Measurements from ENCODE around the gene RNF44. TPM values are rescaled to one million over a fixed set of nuclear protein-coding genes. Genes with fewer than 3 reads are reported as not detected.

Gene RNF44
- total and polyA plus RNA-seq, 2 donors (not counting 1 experiment from before 2014, with no cell fraction given) = 1.4 to 2.6 TPM

GRCh38 chr5:176573564-176574296, 36.5 kb upstream of the RNF44 start:
- DNase-seq (ENCODE audit: low read depth in 2 of 2) = peak; percentile 26 to 46
- H3K4me1 ChIP-seq (ENCODE audit: control insufficient read depth, extremely low read depth, insufficient read depth, low read length) = no peaks in the 10 kb centered on the region
- H3K4me3 ChIP-seq (replicated peaks in 1 of 4; ENCODE audit: control extremely low read depth in 1 of 4, insufficient read depth in 1 of 4, low read depth in 3 of 4, low read length in 4 of 4) = no peak overlapping the region
- no peak overlapping the region for H3K4me2 ChIP-seq (ENCODE audit: extremely low read depth, insufficient read depth, low read length)
- no peaks in the 10 kb centered on the region for H3K79me2 ChIP-seq (ENCODE audit: control insufficient read depth, insufficient read depth, low read length)
- peak; percentile 86 to 92 for TF ChIP-seq CTCF (conservative IDR thresholded peaks at IDR 0.05 in 1 of 2, IDR thresholded peaks at IDR 0.05 in 1 of 2; ENCODE audit: low read depth in 1 of 2, low read length in 2 of 2)
- no peak for TF ChIP-seq EZH2 (IDR thresholded peaks at IDR 0.05; ENCODE audit: low read length, missing control alignments)
- no peaks in the 10 kb centered on the region for H4K20me1 ChIP-seq (ENCODE audit: control insufficient read depth, extremely low read depth, insufficient read depth, low read length)
- H3K36me3 ChIP-seq (ENCODE audit: control insufficient read depth, insufficient read depth, low read length) = no peaks in the 10 kb centered on the region
- no peak overlapping the region for H3K9ac ChIP-seq (ENCODE audit: insufficient read depth, low read length)
- no peaks in the 10 kb centered on the region for H3K9me3 ChIP-seq (ENCODE audit: control insufficient read depth, insufficient read depth, low read depth, low read length)
- H3K27me3 ChIP-seq (ENCODE audit: control insufficient read depth, insufficient read depth, low read length) = peaks cover 2% of the 10 kb centered on the region
- no peak overlapping the region for H2AFZ ChIP-seq (ENCODE audit: low read length)
- no peak overlapping the region for H3K27ac ChIP-seq (ENCODE audit: insufficient read depth, low read length)

- Histone ChIP-seq H4K20me1 (ENCODE audit: control insufficient read depth, extremely low read depth, insufficient read depth, low read length) (no peaks in the 10 kb centered on the region), H3K9me3 (ENCODE audit: control insufficient read depth, insufficient read depth, low read depth, low read length) (no peaks in the 10 kb centered on the region), H3K36me3 (ENCODE audit: control insufficient read depth, insufficient read depth, low read length) (no peaks in the 10 kb centered on the region), H3K4me1 (ENCODE audit: control insufficient read depth, extremely low read depth, insufficient read depth, low read length) (no peaks in the 10 kb centered on the region), H2AFZ (ENCODE audit: low read length) (no peak overlapping the region), H3K4me2 (ENCODE audit: extremely low read depth, insufficient read depth, low read length) (no peak overlapping the region), H3K27ac (ENCODE audit: insufficient read depth, low read length) (no peak overlapping the region), H3K9ac (ENCODE audit: insufficient read depth, low read length) (no peak overlapping the region), H3K4me3 (replicated peaks in 1 of 4; ENCODE audit: control extremely low read depth in 1 of 4, insufficient read depth in 1 of 4, low read depth in 3 of 4, low read length in 4 of 4) (no peak overlapping the region), H3K27me3 (ENCODE audit: control insufficient read depth, insufficient read depth, low read length) (peaks cover 3% of the 10 kb centered on the region), H3K79me2 (ENCODE audit: control insufficient read depth, insufficient read depth, low read length) (no peaks in the 10 kb centered on the region)
- peak; percentile 11 to 54 for DNase-seq (ENCODE audit: low read depth in 2 of 2)
- TF ChIP-seq CTCF (conservative IDR thresholded peaks at IDR 0.05 in 1 of 2, IDR thresholded peaks at IDR 0.05 in 1 of 2; ENCODE audit: low read depth in 1 of 2, low read length in 2 of 2) (peak; percentile 24 to 31), EZH2 (IDR thresholded peaks at IDR 0.05; ENCODE audit: low read length, missing control alignments) (no peak)
Measured at GRCh38 chr5:176570044-176570443, 32.8 kb upstream of the RNF44 start.

GRCh38 chr5:176568657-176569056, 31.5 kb upstream of the RNF44 start:
- Histone ChIP-seq H3K9me3 (ENCODE audit: control insufficient read depth, insufficient read depth, low read depth, low read length) (no peaks in the 10 kb centered on the region), H2AFZ (ENCODE audit: low read length) (no peak overlapping the region)

More at GRCh38 chr5:176568657-176569056, 31.5 kb upstream of the RNF44 start:
- Histone ChIP-seq H3K4me1 (ENCODE audit: control insufficient read depth, extremely low read depth, insufficient read depth, low read length) (no peaks in the 10 kb centered on the region), H4K20me1 (ENCODE audit: control insufficient read depth, extremely low read depth, insufficient read depth, low read length) (no peaks in the 10 kb centered on the region), H3K79me2 (ENCODE audit: control insufficient read depth, insufficient read depth, low read length) (no peaks in the 10 kb centered on the region), H3K9ac (ENCODE audit: insufficient read depth, low read length) (no peak overlapping the region), H3K27me3 (ENCODE audit: control insufficient read depth, insufficient read depth, low read length) (peaks cover 3% of the 10 kb centered on the region), H3K4me3 (replicated peaks in 1 of 4; ENCODE audit: control extremely low read depth in 1 of 4, insufficient read depth in 1 of 4, low read depth in 3 of 4, low read length in 4 of 4) (no peak overlapping the region), H3K27ac (ENCODE audit: insufficient read depth, low read length) (no peak overlapping the region), H3K36me3 (ENCODE audit: control insufficient read depth, insufficient read depth, low read length) (no peaks in the 10 kb centered on the region), H3K4me2 (ENCODE audit: extremely low read depth, insufficient read depth, low read length) (no peak overlapping the region)
- no peak for DNase-seq (ENCODE audit: low read depth in 2 of 2)
- TF ChIP-seq CTCF (conservative IDR thresholded peaks at IDR 0.05 in 1 of 2, IDR thresholded peaks at IDR 0.05 in 1 of 2; ENCODE audit: low read depth in 1 of 2, low read length in 2 of 2) = no peak
- TF ChIP-seq EZH2 (IDR thresholded peaks at IDR 0.05; ENCODE audit: low read length, missing control alignments) = no peak

Data from fibroblast of lung (primary cell).